H9 (cell line): ENCODE results near the gene ACTC1. TPM values are rescaled to one million over a fixed set of nuclear protein-coding genes. Genes with fewer than 3 reads are reported as not detected.

ENCODE experiments used
- DNase-seq: peaks from one replicate; pipeline ENCODE4 v3.0.0-alpha.2; 2017
- H2AFZ ChIP-seq: one replicate; pipeline ENCODE4 v1.6.1; 2013; ENCODE audit warnings: mild to moderate bottlenecking, low read length, control low read depth, moderate library complexity
- H2AK5ac ChIP-seq: 2 replicates; pipeline ENCODE4 v1.6.1; 2013; ENCODE audit warnings: low read length, control low read depth, mixed read lengths; ENCODE audit not compliant: insufficient read length
- H2BK120ac ChIP-seq: one replicate; pipeline ENCODE4 v1.6.1; 2013; ENCODE audit warnings: low read depth, mild to moderate bottlenecking, low read length, control low read depth, inconsistent platforms; ENCODE audit not compliant: poor library complexity, severe bottlenecking
- H2BK12ac ChIP-seq: 2 replicates; pipeline ENCODE4 v1.6.1; 2013; ENCODE audit warnings: low read length, control low read depth, mixed read lengths, low read depth; ENCODE audit not compliant: insufficient read length
- H2BK15ac ChIP-seq: 2 replicates; pipeline ENCODE4 v1.6.1; 2013; ENCODE audit warnings: low read depth, low read length, control low read depth
- H2BK20ac ChIP-seq: one replicate; pipeline ENCODE4 v1.6.1; 2013; ENCODE audit warnings: low read depth, mild to moderate bottlenecking, low read length, control low read depth, inconsistent platforms; ENCODE audit not compliant: poor library complexity, severe bottlenecking
- H2BK5ac ChIP-seq: 2 replicates; pipeline ENCODE4 v1.6.1; 2013; ENCODE audit warnings: low read length, control low read depth, mixed read lengths; ENCODE audit not compliant: insufficient read length
- H3K14ac ChIP-seq: 2 replicates; pipeline ENCODE4 v1.6.1; 2013; ENCODE audit warnings: low read length, control low read depth; ENCODE audit not compliant: insufficient read depth
- H3K18ac ChIP-seq: 2 replicates; pipeline ENCODE4 v1.6.1; 2013; ENCODE audit warnings: low read depth, mild to moderate bottlenecking, mixed read lengths, low read length, control low read depth; ENCODE audit not compliant: insufficient read length
- H3K23ac ChIP-seq: 2 replicates; pipeline ENCODE4 v1.6.1; 2013; ENCODE audit warnings: low read length, control low read depth, mixed read lengths, low read depth; ENCODE audit not compliant: insufficient read length
- H3K23me2 ChIP-seq: 2 replicates; pipeline ENCODE4 v1.6.1; 2013; ENCODE audit warnings: low read depth, mild to moderate bottlenecking, mixed read lengths, low read length, control low read depth; ENCODE audit not compliant: insufficient read length, poor library complexity, severe bottlenecking
- H3K27ac ChIP-seq: 2 replicates; pipeline ENCODE4 v1.5.1; 2013; ENCODE audit warnings: low read length, control low read depth, mixed read lengths, low read depth; ENCODE audit not compliant: insufficient read length
- H3K27me3 ChIP-seq: 2 replicates; pipeline ENCODE4 v1.6.1; 2013; ENCODE audit warnings: low read length, control low read depth, inconsistent platforms; ENCODE audit not compliant: insufficient read depth
- H3K4ac ChIP-seq: 2 replicates; pipeline ENCODE4 v1.6.1; 2013; ENCODE audit warnings: low read depth, mild to moderate bottlenecking, control low read depth, inconsistent platforms, low read length, moderate library complexity
- H3K4me1 ChIP-seq: 2 replicates; pipeline ENCODE4 v1.6.1; 2013; ENCODE audit warnings: low read length, control low read depth, inconsistent platforms; ENCODE audit not compliant: insufficient read depth
- H3K4me2 ChIP-seq: 2 replicates; pipeline ENCODE4 v1.6.1; 2013; ENCODE audit warnings: low read length, control low read depth, mixed read lengths; ENCODE audit not compliant: insufficient read length, insufficient read depth
- H3K56ac ChIP-seq: 2 replicates; pipeline ENCODE4 v1.6.1; 2013; ENCODE audit warnings: low read depth, mild to moderate bottlenecking, mixed read lengths, low read length, control low read depth; ENCODE audit not compliant: insufficient read length
- H3K79me1 ChIP-seq: 2 replicates; pipeline ENCODE4 v1.6.1; 2013; ENCODE audit warnings: low read depth, mild to moderate bottlenecking, moderate library complexity, low read length, control low read depth, inconsistent platforms; ENCODE audit not compliant: insufficient read depth, poor library complexity, severe bottlenecking
- H3K79me2 ChIP-seq: 2 replicates; pipeline ENCODE4 v1.6.1; 2013; ENCODE audit warnings: low read length, control low read depth, inconsistent platforms; ENCODE audit not compliant: insufficient read depth
- H3K9ac ChIP-seq: 2 replicates; pipeline ENCODE4 v1.6.1; 2013; ENCODE audit warnings: low read length, control low read depth, mixed read lengths; ENCODE audit not compliant: insufficient read length; ENCODE audit errors: extremely low read depth
- H3K9me3 ChIP-seq: one replicate; pipeline ENCODE4 v1.6.1; 2013; ENCODE audit warnings: low read depth, low read length, inconsistent platforms; ENCODE audit not compliant: control insufficient read depth
- H3T11ph ChIP-seq: one replicate; pipeline ENCODE4 v1.6.1; 2013; ENCODE audit warnings: mild to moderate bottlenecking, low read length, control low read depth, inconsistent platforms
- H4K20me1 ChIP-seq: one replicate; pipeline ENCODE4 v1.6.1; 2013; ENCODE audit not compliant: control insufficient read depth, insufficient read length, insufficient read depth
- H4K5ac ChIP-seq: 2 replicates; pipeline ENCODE4 v1.6.1; 2013; ENCODE audit warnings: low read depth, mild to moderate bottlenecking, mixed read lengths, low read length, control low read depth; ENCODE audit not compliant: insufficient read length
- H4K8ac ChIP-seq: replicated peaks from 2 replicates; pipeline ENCODE4 v1.6.1; 2013; ENCODE audit warnings: low read length, control low read depth, mixed read lengths, low read depth; ENCODE audit not compliant: insufficient read length
- H4K91ac ChIP-seq: 2 replicates; pipeline ENCODE4 v1.6.1; 2013; ENCODE audit warnings: low read depth, mild to moderate bottlenecking, moderate library complexity, mixed read lengths, low read length, control low read depth; ENCODE audit not compliant: insufficient read length
- H3K27ac Mint-ChIP-seq, 3 experiments: 2 replicates in 2 of 3; 3 replicates in 1 of 3; pipeline ENCODE4 v1.8.0; 2020 to 2021; ENCODE audit warnings: mixed read lengths in 3 of 3, mild to moderate bottlenecking in 1 of 3, moderate library complexity in 1 of 3
- H3K27me3 Mint-ChIP-seq: 2 replicates; pipeline ENCODE4 v1.8.0; 2021; ENCODE audit warnings: low read depth, mild to moderate bottlenecking, moderate library complexity, mixed read lengths
- H3K36me3 Mint-ChIP-seq, 3 experiments: 2 replicates in 2 of 3; 3 replicates in 1 of 3; pipeline ENCODE4 v1.8.0; 2020 to 2021; ENCODE audit warnings: low read depth in 3 of 3, mixed read lengths in 3 of 3; ENCODE audit not compliant: insufficient read depth in 1 of 3
- H3K4me1 Mint-ChIP-seq, 2 experiments: 2 replicates each; pipeline ENCODE4 v1.8.0; 2020; ENCODE audit warnings: mixed read lengths in 2 of 2
- H3K4me3 Mint-ChIP-seq, 2 experiments: 2 replicates in 1 of 2; 3 replicates in 1 of 2; pipeline ENCODE4 v1.8.0; 2020 to 2021; ENCODE audit warnings: mild to moderate bottlenecking in 2 of 2, mixed read lengths in 2 of 2, moderate library complexity in 1 of 2
- H3K9me3 Mint-ChIP-seq, 2 experiments: 2 replicates in 1 of 2; 3 replicates in 1 of 2; pipeline ENCODE4 v1.8.0; 2020; ENCODE audit warnings: mild to moderate bottlenecking in 2 of 2, mixed read lengths in 2 of 2, moderate library complexity in 1 of 2
- WGBS: extraction: QIAGEN DNeasy Blood & Tissue Kit; methylation state at CpG from one replicate; pipeline ENCODE4 v1.1.7; 2013; ENCODE audit warnings: missing lambda C conversion rate, low lambda C conversion rate, mixed read lengths; ENCODE audit not compliant: insufficient read length; ENCODE audit errors: extremely low coverage; 5-methylcytosine and 5-hydroxymethylcytosine counted together
- total RNA-seq: library from RNA; stranded (reverse); gene quantifications from 2 replicates; pipeline ENCODE4 v1.2.1, GENCODE V29; 2021
- TF ChIP-seq, protein P1 (sequence below): fragments of 200-600 bp; sonication (generic); conservative IDR thresholded peaks from 3 replicates; pipeline ENCODE4 v1.8.0; 2021; ENCODE audit warnings: antibody characterized with exemption, mild to moderate bottlenecking

Gene ACTC1
- total RNA-seq, 1 experiment from 2014 or later = 52.2 TPM

DNA sequence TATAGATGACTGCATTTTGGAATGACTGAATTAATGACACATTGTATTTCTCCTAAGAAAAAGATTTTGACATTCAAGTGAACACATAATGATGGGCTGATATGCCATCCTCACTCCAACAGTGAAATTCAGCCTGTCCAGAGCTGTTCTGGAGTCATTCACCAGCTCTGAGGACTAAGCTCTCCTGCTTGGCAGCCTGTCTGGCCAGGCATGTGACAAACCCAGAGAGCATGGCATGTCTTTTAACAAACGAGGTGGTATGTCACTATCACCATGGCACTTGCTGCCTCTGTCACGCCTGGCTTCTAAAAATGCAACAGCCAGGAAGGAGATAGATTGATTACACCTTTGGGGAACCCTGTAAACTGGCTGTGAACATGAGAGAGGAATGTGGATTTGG lies 1.4 kb downstream of the ACTC1 start:
- Histone ChIP-seq H4K91ac (no peak overlapping the region), H3K14ac (no peak overlapping the region), H3K79me1 (no peaks in the 10 kb centered on the region), H3K27me3 (no peaks in the 10 kb centered on the region; the same call in 1 of the 2 replicates), H3K4me2 (no peak overlapping the region), H3K23me2 (peaks cover 8% of the 10 kb centered on the region), H2BK15ac (no peak overlapping the region), H2BK12ac (no peak overlapping the region), H4K8ac (no peak overlapping the region), H3T11ph (no peak overlapping the region), H3K9ac (no peak overlapping the region), H3K27ac (no peak overlapping the region), H4K5ac (no peak overlapping the region), H3K56ac (no peak overlapping the region), H2AK5ac (no peak overlapping the region), H3K4me1 (no peaks in the 10 kb centered on the region), H3K23ac (no peak overlapping the region), H3K79me2 (no peaks in the 10 kb centered on the region), H2BK5ac (no peak overlapping the region), H3K18ac (no peak overlapping the region), H3K9me3 (no peaks in the 10 kb centered on the region), H2AFZ (no peak overlapping the region), H2BK20ac (no peak overlapping the region), H3K4ac (no peak overlapping the region), H2BK120ac (no peak overlapping the region), H4K20me1 (no peaks in the 10 kb centered on the region)
- no peak overlapping the region; a peak in 1 of 7 replicates for H3K27ac Mint-ChIP-seq
- H3K27me3 Mint-ChIP-seq = peaks cover 38% of the 10 kb centered on the region
- no peak for DNase-seq
- peaks cover 0 to 17% (median 14%) of the 10 kb centered on the region in 3 experiments; a peak in 4 of 7 replicates for H3K36me3 Mint-ChIP-seq
- H3K4me3 Mint-ChIP-seq = peak overlapping the region; percentile 0 to 1; a peak in 2 of 5 replicates
- peaks cover 4 to 15% of the 10 kb centered on the region in 2 experiments; a peak in 3 of 4 replicates for H3K4me1 Mint-ChIP-seq
- TF ChIP-seq, protein P1, sequence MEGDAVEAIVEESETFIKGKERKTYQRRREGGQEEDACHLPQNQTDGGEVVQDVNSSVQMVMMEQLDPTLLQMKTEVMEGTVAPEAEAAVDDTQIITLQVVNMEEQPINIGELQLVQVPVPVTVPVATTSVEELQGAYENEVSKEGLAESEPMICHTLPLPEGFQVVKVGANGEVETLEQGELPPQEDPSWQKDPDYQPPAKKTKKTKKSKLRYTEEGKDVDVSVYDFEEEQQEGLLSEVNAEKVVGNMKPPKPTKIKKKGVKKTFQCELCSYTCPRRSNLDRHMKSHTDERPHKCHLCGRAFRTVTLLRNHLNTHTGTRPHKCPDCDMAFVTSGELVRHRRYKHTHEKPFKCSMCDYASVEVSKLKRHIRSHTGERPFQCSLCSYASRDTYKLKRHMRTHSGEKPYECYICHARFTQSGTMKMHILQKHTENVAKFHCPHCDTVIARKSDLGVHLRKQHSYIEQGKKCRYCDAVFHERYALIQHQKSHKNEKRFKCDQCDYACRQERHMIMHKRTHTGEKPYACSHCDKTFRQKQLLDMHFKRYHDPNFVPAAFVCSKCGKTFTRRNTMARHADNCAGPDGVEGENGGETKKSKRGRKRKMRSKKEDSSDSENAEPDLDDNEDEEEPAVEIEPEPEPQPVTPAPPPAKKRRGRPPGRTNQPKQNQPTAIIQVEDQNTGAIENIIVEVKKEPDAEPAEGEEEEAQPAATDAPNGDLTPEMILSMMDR = no peak
- WGBS = no CpG with 5 or more reads among the region's 2 CpGs
- H3K9me3 Mint-ChIP-seq = no peaks in the 10 kb centered on the region
